ENCODE results near the gene DNAL1.

DNAL1 gene

GRCh38 chr14:73661872-73662271 is 17.1 kb downstream of the DNAL1 start:
- no peak for TF ChIP-seq CTCF (IDR thresholded peaks at IDR 0.05; ENCODE audit: insufficient read depth, low read depth, low read length, missing control alignments)
- no peak overlapping the region for H3K4me3 ChIP-seq (ENCODE audit: low read length)
- DNase-seq (ENCODE audit: low read depth), result peak; percentile 12

GRCh38 chr14:73662487-73662943 is 17.7 kb downstream of the DNAL1 start:
- DNase-seq (ENCODE audit: low read depth), result peak; percentile 94
- H3K4me3 ChIP-seq (ENCODE audit: low read length), result no peak overlapping the region
- peak; percentile 65 for TF ChIP-seq CTCF (IDR thresholded peaks at IDR 0.05; ENCODE audit: insufficient read depth, low read depth, low read length, missing control alignments)

- no peak for TF ChIP-seq CTCF (IDR thresholded peaks at IDR 0.05; ENCODE audit: insufficient read depth, low read depth, low read length, missing control alignments)
- DNase-seq (ENCODE audit: low read depth), result no peak
- no peak overlapping the region for H3K4me3 ChIP-seq (ENCODE audit: low read length)
Observed at GRCh38 chr14:73663548-73664212, 18.9 kb downstream of the DNAL1 start.

- no peak for TF ChIP-seq CTCF (IDR thresholded peaks at IDR 0.05; ENCODE audit: insufficient read depth, low read depth, low read length, missing control alignments)
- no peak for DNase-seq (ENCODE audit: low read depth)
- H3K4me3 ChIP-seq (ENCODE audit: low read length), result no peak overlapping the region
Observed at GRCh38 chr14:73665130-73665529, 20.3 kb downstream of the DNAL1 start.

GRCh38 chr14:73666583-73666982 is 21.8 kb downstream of the DNAL1 start:
- no peak for TF ChIP-seq CTCF (IDR thresholded peaks at IDR 0.05; ENCODE audit: insufficient read depth, low read depth, low read length, missing control alignments)
- DNase-seq (ENCODE audit: low read depth), result no peak
- H3K4me3 ChIP-seq (ENCODE audit: low read length), result no peak overlapping the region

- TF ChIP-seq CTCF (IDR thresholded peaks at IDR 0.05; ENCODE audit: insufficient read depth, low read depth, low read length, missing control alignments), result no peak
- DNase-seq (ENCODE audit: low read depth), result no peak
- H3K4me3 ChIP-seq (ENCODE audit: low read length), result no peak overlapping the region
Observed at GRCh38 chr14:73667854-73668253, 23.1 kb downstream of the DNAL1 start.

GRCh38 chr14:73674986-73675385 is 30.2 kb downstream of the DNAL1 start:
- peak; percentile 51 for DNase-seq (ENCODE audit: low read depth)
- no peak for TF ChIP-seq CTCF (IDR thresholded peaks at IDR 0.05; ENCODE audit: insufficient read depth, low read depth, low read length, missing control alignments)
- no peak overlapping the region for H3K4me3 ChIP-seq (ENCODE audit: low read length)
